Activated CD8-positive, alpha-beta memory T cell treated with anti-CD3 and anti-CD28 coated beads, Interleukin-2, amount 50 U/mL, for 4 hours (primary cell): Measurements from ENCODE around the gene ARID1B.

Experiments
- DNase-seq: peaks from one replicate; pipeline ENCODE4 v3.0.0-alpha.2; 2020

Gene ARID1B

GRCh38 chr6:157221049-157221816 is 444.1 kb downstream of the ARID1B start:
- DNase-seq = peak; percentile 83

DNA sequence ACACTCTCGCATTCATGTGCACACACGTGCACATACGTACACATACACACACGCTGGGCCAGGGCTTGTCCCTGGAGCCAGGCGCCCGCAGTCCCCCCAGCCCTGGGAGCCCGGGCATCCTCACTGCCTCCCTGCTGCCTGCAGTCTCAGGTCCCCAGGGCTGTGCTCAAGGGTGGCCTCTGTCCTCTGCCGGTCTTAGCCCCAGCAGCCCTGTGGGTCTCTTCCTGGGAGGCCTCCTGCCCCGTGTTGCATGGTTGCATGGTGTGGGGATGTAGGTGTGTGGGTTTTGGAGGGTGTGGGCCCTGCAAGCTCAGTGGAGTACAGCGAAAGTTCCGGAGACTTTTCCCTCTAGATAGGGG is 444.6 kb downstream of the ARID1B start:
- no peak for DNase-seq

- no peak for DNase-seq
These were observed 445.2 kb downstream of the ARID1B start for GRCh38 chr6:157222201-157222981.

DNA sequence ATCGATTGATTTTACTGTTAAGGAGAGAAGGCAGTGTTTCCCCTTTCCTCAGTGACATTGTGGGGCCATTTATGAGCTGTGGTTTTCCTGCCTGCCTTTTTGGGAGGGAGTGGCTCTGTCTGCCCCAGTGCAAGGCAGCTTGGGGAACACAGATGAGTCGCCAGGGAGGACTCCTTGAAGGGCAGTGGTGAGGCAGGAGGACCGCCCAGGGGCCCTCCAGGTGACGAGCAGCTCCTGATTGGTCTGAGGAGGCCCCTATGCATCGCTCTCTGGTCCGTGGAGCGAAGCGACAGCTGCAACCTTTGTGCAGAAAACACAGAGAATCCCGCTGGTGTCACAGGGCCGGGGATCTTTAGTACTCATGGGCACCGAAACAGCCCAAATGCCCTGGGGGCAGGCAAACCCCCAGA is 445.8 kb downstream of the ARID1B start:
- no peak for DNase-seq

DNA sequence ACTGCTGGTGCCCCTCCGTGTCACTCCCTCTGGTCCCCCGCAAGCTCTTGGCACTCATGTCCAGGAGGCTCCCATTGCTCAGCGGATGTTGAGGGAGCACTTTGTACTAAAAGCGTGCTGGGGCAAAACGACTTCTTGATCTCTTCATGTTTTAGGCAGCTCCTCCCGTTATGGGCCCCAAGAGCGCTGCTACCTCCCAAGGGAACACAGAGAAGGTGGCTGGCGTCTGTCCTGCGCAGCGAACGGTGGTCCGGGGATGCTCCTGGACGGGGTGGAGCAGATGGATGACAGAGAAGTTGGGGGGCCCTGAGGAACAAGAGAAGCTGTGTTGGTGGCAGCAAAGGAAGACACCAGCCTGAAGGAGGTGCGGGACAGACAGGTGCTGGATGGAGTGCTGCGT is 446.3 kb downstream of the ARID1B start:
- DNase-seq = no peak

- DNase-seq = no peak
These were observed 447.2 kb downstream of the ARID1B start for GRCh38 chr6:157224178-157224950.

DNA sequence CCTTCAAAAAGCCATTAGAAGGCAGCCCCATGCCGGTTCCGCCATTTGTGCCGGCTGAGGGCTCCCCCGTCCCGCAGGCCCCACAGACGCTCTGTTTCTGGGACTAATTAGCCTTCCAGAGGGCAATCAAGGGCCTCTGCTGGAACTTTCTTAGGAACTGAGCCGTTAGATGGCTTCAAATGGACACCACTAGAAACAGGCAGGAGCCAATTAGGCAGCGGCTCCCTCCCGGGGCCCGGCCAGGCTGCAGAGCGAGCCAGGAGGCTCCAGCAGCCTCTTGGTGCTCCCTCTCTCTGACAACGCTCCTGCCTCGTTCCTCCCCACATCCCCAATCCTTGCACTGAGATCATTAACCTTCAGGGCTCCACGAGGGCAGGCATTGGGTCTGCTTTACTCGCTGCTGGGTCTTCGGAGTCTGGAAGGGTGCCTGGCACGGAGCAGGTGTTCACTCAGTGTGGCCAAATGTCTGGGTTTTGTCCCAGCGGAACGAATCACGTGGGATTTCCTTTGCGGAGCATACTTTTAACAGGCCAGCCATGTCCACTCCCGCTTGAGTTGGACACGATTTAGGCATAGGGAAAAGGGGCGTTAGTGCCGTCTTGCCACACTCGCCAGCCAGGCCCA is 447.9 kb downstream of the ARID1B start:
- DNase-seq = no peak

DNA sequence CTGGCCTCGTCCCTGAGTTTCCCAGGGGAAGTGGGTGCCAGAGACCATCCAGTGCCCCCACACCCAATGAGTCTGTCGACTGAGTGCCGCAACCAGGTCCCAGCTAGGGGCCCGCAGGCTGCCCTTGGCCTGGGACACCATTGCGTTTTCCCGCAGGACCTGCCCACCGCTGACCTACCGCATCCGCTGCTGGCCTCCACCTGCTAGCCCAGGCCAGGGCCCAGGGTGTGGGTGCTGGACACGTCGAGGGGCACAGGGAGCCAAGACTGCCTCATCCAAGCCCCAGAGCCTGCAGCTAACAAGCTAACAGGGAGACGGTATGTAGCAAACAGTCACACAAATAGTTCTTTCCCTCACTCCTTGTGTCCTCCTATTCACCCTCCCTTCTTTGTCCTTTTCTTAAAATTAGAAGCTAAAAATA is 448.4 kb downstream of the ARID1B start:
- DNase-seq = no peak

- no peak for DNase-seq
These were observed 448.9 kb downstream of the ARID1B start for GRCh38 chr6:157226026-157226625.

- no peak for DNase-seq
These were observed 449.6 kb downstream of the ARID1B start for GRCh38 chr6:157226761-157227160.

DNA sequence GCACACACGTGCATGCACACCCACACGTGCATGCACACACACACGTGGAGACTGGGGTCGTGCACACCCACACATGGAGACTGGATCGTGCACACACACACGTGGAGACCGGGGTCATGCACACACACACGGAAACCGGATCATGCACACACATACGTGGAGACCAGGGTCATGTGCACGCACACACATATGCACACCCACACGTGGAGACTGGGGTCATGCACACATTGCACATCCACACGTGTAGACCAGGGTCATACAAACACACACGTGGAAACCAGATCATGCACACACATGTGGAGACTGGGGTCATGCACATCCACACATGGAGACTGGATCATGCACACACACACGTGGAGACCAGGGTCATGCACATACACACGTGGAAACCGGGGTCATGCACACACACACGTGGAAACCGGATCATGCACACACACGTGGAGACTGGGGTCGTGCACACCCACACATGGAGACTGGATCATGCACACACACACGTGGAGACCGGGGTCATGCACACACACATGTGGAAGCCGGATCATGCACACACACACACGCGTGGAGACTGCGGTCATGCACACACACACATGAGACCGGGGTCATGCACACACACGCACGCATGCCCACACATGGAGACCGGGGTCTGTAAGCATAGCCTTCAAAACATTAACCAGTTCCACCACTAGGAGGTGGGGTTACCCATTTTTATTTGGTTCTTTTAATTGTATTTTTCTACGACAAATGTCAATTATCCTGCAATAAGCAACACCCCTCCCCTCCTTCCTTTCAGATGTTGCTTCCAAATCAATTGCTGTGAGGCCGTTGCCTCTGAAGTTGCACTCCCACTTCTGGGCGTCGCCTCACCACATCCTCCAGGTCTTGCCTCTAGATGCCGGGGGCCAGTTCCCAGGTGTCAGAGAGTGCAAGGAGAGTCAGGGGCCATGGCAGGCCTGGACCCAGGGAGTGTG is 450.3 kb downstream of the ARID1B start:
- no peak for DNase-seq

DNA sequence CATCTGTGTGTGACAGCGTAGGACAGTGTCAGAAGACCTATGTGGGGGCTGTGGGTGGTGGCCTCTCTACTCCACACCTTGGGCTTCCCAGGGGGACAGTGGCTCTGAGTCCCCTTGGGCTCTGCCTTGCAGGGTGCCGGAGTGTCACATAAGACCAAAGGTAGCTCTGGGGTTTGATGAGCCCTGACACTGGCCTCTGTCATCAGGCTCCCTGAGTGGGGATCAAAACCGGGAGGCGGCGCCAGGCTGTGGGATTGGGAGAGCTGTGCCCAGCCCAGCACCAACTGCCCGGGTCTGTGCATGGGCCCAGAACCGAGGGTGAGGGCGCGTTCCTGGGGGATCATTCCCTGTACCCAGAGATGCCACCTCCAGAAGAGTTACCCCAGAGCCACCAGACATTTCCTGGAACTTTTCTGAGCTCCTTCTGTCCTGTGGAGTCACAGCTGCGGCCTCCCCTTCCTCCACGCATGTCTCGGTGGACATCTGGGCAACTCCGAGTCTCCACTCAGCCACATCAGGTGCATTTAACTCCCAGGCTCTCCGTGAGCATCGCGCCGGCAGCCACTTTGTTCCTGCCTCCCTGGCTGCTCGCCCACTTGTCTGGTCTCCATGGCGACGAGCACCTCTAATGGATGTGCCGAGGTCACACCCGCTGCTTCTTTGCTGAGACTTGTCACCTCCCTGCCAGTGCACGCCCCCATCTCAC is 451.4 kb downstream of the ARID1B start:
- DNase-seq = no peak

- no peak for DNase-seq
These were observed 452.0 kb downstream of the ARID1B start for GRCh38 chr6:157229132-157229618.

GRCh38 chr6:157229713-157230112 is 452.5 kb downstream of the ARID1B start:
- DNase-seq = no peak

DNA sequence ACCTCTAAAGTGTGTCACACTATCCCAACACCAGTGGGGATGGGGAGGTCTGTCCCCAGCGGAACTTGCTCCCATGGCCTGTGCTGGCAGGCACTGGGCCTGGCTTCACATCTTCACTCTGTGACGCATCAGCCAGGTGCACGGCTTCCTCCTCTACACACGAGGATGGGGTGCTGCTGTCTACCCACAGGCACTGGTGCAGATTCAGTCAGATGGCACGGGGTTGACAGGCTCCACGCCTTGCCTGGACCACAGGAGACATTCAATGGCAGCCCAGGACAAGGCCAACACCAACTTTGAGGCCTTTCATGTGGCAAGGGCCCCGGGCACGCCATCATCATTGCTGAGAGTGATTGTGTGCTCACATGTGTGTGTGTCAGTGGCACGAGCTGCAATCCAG is 453.7 kb downstream of the ARID1B start:
- DNase-seq = no peak

GRCh38 chr6:157232161-157232895 is 455.1 kb downstream of the ARID1B start:
- DNase-seq = no peak

DNA sequence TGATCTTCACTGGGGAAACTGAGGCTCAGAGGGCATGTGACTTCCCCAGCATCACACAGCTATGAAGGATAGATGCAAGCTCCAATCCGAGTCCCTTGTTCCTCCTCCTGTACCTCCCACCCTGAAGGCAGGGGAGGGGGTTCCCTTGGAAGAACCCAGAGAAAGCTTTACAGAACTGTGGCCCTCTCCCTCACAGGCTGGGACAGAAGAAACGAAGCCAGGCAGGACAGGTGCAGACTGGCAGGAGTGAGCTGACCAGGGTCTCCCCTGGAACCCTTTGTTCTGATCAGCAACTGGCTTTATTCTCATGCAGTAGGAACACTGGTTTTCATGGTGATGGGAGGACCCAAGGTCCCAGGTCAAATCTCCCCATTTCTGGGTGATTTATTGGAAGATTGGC is 456.0 kb downstream of the ARID1B start:
- no peak for DNase-seq

GRCh38 chr6:157233686-157234085 is 456.5 kb downstream of the ARID1B start:
- DNase-seq = no peak

- DNase-seq = peak; percentile 53
These were observed 458.4 kb downstream of the ARID1B start for GRCh38 chr6:157235600-157236039.
